Fibroblast of skin of left biceps (primary cell): Measurements from ENCODE around the gene MAGEH1.

Source experiments
- DNase-seq, 2 experiments: peaks; one replicate each; pipeline ENCODE4 v3.0.0-alpha.2; 2013; ENCODE audit warnings: low read depth in 2 of 2

MAGEH1 gene

DNA sequence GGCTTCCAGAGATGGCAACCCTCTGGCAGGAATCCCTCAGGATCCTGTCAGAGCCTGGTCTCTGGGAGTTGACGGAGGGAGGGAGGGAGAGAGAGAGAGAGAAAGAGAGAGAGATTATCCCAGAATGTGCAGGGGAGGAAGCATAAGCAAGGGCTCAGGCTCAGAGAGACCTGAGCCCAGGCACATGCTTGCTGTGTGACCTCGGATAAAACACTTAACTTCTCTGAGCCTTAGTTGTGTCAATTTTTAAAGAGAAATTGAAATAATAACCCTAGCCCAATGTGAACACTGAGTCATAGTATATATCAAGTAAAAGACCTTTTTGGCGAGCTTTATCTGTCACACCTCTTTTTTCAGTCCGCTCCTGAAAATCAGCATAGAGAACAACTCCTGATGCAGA lies 38.2 kb downstream of the MAGEH1 start:
- no peak for DNase-seq

DNA sequence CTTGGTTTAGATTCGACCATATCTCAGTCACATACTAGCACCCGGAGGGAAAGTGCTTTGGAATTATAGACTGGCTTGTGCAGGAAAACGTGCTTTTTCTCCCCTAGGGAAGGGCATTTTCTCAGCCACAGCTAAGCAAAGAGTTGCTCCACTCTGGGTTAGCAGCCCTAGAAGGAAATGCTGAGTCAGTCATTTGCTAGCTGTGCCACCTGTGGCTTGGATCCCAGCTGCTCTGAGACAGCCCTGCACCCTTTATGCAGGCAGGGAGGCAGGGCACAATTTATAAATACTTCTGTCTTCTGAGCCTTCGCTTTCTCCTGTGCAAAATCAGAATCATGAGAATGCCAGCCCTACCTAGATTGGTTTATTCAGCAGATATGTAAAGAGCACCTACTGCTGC lies 39.0 kb downstream of the MAGEH1 start:
- DNase-seq, result no peak
